ENCODE measurements around the gene TMPO. TPM values are rescaled to one million over a fixed set of nuclear protein-coding genes. Genes with fewer than 3 reads are reported as not detected.
A peak's percentile ranks its signal among the peaks of the same experiment; 100 is the strongest.
"Not testable (repeated sequence)": the region's sequence is repeated elsewhere in the genome, so short reads cannot be mapped to it uniquely, and the experiment has no call there.

The TMPO gene
- total RNA-seq, 2 donors from 2014 or later: 25.8 to 28.0 TPM

- intact Hi-C loops (cut with DNase I): no loop called here
- peak; percentile 98 for DNase-seq (ENCODE audit: low spot score)
Measured at GRCh38 chr12:98503592-98504367, 11.6 kb upstream of the TMPO start.

GRCh38 chr12:98504368-98504617 is 11.1 kb upstream of the TMPO start:
- intact Hi-C loops (cut with DNase I): no loop called here
- no peak for DNase-seq (ENCODE audit: low spot score)

GRCh38 chr12:98509063-98509462 is 6.3 kb upstream of the TMPO start:
- intact Hi-C loops (cut with DNase I): no loop called here
- DNase-seq (ENCODE audit: low spot score): no peak

GRCh38 chr12:98511806-98512205 is 3.6 kb upstream of the TMPO start:
- DNase-seq (ENCODE audit: low spot score): not testable (repeated sequence)
- intact Hi-C loops (cut with DNase I): loop anchor here in 1 of 2 donors (10.0 kb wide), 1 partner anchor 87 kb away; no protein-coding TSS in a partner anchor

- no peak for DNase-seq (ENCODE audit: low spot score)
- intact Hi-C loops (cut with DNase I): loop anchor here in 1 of 2 donors (10.0 kb wide), 1 partner anchor 89 kb away; no protein-coding TSS in a partner anchor
Measured at GRCh38 chr12:98513379-98514322, 1.7 kb upstream of the TMPO start.

GRCh38 chr12:98514982-98515286 is 456 bp upstream of the TMPO start:
- no peak for DNase-seq (ENCODE audit: low spot score)
- intact Hi-C loops (cut with DNase I): loop anchor here (1.0 to 10.0 kb wide), 2 partner anchors 90 to 91 kb away; no protein-coding TSS in a partner anchor

GRCh38 chr12:98516111-98516873 is 902 bp downstream of the TMPO start:
- intact Hi-C loops (cut with DNase I): loop anchor here in 1 of 2 donors (10.0 kb wide), 1 partner anchor 91 kb away; no protein-coding TSS in a partner anchor
- peak; percentile 84 for DNase-seq (ENCODE audit: low spot score)

- intact Hi-C loops (cut with DNase I): loop anchor here in 1 of 2 donors (10.0 kb wide), 1 partner anchor 95 kb away; no protein-coding TSS in a partner anchor
- no peak for DNase-seq (ENCODE audit: low spot score)
Measured at GRCh38 chr12:98519257-98519907, 4.0 kb downstream of the TMPO start.

GRCh38 chr12:98530068-98530467 is 14.7 kb downstream of the TMPO start:
- intact Hi-C loops (cut with DNase I): no loop called here
- DNase-seq (ENCODE audit: low spot score): no peak

GRCh38 chr12:98532687-98533304 is 17.4 kb downstream of the TMPO start:
- no peak for DNase-seq (ENCODE audit: low spot score)
- intact Hi-C loops (cut with DNase I): no loop called here

- intact Hi-C loops (cut with DNase I): no loop called here
- DNase-seq (ENCODE audit: low spot score): no peak
Measured at GRCh38 chr12:98533723-98534251, 18.4 kb downstream of the TMPO start.

GRCh38 chr12:98538031-98538430 is 22.6 kb downstream of the TMPO start:
- intact Hi-C loops (cut with DNase I): no loop called here
- no peak for DNase-seq (ENCODE audit: low spot score)

- DNase-seq (ENCODE audit: low spot score): no peak
- intact Hi-C loops (cut with DNase I): no loop called here
Measured at GRCh38 chr12:98543701-98544100, 28.3 kb downstream of the TMPO start.

GRCh38 chr12:98544751-98545150 is 29.4 kb downstream of the TMPO start:
- intact Hi-C loops (cut with DNase I): no loop called here
- DNase-seq (ENCODE audit: low spot score): no peak

- intact Hi-C loops (cut with DNase I): no loop called here
- DNase-seq (ENCODE audit: low spot score): no peak
Measured at GRCh38 chr12:98549371-98550110, 34.2 kb downstream of the TMPO start.

- no peak for DNase-seq (ENCODE audit: low spot score)
- intact Hi-C loops (cut with DNase I): no loop called here
Measured at GRCh38 chr12:98551787-98552186, 36.4 kb downstream of the TMPO start.

- intact Hi-C loops (cut with DNase I); DNase-seq (ENCODE audit: low spot score): not testable (repeated sequence)
Measured at GRCh38 chr12:98558097-98558496, 42.7 kb downstream of the TMPO start.

GRCh38 chr12:98559666-98560065 is 44.3 kb downstream of the TMPO start:
- intact Hi-C loops (cut with DNase I): no loop called here
- DNase-seq (ENCODE audit: low spot score): no peak

Measured in posterior vena cava (tissue), 2 donors.